HT1080 (cell line): Measurements from ENCODE around the gene ZNF628. TPM values are rescaled to one million over a fixed set of nuclear protein-coding genes. Genes with fewer than 3 reads are reported as not detected.

Experiments
- DNase-seq: peaks from one replicate; pipeline ENCODE4 v3.0.0-alpha.2; 2015; ENCODE audit warnings: low read depth
- total RNA-seq: library from RNA; depleted of rRNA; stranded (reverse); fragments of >200 nt; shearing (Covaris generic); gene quantifications from 2 replicates; pipeline ENCODE4 v1.2.3, GENCODE V29; 2014

ZNF628 gene
- total RNA-seq, 1 experiment from 2014 or later = 4.6 TPM

DNA sequence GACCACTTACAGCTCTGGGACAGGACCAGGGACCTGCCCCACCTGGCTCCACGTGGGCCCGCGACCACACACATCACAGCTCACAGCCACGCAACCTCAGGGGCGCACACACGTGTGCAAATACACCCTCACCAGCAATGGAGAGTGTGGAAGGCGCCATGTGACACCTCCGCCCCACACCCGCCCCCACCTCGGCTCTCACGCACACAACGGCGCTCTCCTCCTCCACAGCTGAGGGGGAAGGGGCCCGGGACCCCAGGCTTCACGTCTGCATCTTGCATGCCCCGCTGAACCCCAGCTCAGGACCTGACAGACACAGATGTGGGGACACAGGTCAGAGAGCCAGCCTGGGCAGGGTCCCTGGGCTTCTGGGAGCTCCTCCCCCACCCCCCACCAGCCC, 26.9 kb upstream of the ZNF628 start:
- DNase-seq = no peak

DNA sequence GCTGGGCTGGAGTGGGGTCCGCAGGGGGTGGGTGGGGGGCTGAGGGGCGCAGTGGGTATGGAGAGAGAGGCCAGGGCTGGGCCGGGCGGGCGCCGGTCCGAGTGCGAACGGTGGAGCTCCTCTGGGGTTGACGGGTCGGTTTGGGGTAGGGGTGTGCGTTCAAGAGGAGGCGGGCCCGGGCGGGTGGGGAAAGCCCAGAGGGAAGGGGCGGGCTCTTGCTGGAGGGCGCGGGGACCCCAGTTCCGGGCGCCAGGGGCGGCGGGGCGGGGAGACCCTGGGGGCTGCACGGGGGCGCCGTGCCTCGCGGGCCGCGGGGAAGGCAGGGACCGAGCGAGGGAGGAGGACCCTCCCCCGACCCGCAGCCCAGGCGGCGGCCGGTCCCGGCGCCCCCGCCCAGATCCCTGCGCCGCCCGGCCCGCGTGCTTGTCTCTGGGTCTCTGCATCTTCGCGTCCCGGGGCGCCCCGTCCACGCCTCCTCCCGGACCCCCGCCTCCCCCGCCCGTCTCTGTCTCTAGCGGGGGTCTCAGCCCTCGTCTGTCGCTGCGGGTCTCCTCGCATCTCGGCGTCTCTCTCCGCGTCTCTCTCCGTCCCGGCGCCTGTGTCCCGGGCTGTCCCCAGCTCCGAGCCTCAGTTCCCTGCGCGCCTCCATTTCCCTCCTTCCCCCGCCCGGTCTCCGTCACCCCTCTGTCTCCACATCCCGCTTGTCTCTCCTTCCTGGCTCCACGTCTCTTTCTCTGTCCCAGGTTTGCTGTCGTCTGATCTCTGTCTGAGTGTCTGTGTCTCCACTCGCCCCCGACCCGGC, 25.1 kb upstream of the ZNF628 start:
- DNase-seq = no peak

DNA sequence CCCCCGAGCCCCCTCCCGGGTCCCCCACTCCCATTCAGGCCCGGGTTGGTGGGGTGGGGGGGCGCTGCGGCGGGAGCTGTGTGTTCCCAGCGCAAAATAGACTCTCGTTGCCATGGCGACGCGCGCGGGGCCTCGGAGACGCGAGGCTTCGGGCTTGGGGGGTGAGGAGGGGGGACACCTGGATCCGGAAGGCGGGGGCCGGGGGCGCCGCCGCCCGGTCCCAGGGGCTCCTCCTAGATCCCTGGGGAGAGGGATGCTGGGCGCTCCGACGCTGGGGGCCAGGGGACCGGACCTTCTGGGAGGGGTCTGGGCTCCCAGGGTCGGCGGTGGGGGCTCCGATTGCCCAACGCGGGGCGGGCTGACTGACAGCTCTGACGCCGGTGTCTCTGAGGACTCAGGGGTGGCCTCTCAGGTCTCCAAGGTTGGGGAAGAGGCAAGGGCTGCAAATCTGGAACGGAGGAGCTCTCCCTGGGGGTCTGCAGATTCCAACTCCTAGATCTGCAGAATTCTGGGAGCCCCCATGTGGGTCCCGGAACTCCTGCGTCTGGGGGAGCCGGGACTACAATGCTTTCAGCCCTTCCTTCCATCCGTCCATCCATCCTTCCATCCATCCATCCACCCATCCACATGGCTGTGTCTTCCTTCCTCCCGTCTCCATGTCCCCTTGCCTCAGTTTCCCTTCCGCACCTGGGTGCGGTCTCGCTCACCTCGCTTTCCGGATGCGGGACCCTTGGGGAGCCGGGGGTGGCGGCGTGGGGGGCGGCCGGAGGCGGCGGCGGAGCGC, 24.3 kb upstream of the ZNF628 start:
- no peak for DNase-seq

DNA sequence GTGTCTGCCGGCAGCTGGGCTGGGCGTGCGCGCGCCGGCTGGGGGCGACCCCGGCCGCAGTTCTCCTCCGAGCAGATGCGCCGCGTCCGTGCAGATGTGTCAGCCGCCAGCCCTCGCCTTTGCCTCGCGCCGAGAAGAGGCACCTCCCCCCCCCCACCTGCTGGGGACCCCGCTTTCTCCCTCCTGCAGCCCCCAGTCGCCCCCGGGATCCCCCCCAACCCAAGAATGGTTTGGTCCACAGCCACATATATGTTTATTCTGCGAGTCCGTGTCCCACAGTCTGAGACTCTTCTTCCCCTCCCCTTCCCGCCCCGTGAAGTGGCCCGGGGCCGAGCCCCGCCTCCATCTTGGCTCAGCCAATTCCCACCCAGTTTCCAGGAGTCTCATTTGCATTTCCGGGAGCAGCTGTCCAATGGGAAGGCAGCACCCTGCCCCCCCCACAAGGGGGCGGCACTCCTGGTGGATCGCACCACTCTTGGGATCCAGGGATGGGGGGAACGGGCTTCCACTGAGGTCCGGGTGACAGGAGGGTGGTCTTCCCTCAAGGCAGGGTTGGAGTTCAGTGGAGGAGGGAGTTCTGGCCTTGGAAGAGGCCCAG, 23.6 kb upstream of the ZNF628 start:
- no peak for DNase-seq

DNA sequence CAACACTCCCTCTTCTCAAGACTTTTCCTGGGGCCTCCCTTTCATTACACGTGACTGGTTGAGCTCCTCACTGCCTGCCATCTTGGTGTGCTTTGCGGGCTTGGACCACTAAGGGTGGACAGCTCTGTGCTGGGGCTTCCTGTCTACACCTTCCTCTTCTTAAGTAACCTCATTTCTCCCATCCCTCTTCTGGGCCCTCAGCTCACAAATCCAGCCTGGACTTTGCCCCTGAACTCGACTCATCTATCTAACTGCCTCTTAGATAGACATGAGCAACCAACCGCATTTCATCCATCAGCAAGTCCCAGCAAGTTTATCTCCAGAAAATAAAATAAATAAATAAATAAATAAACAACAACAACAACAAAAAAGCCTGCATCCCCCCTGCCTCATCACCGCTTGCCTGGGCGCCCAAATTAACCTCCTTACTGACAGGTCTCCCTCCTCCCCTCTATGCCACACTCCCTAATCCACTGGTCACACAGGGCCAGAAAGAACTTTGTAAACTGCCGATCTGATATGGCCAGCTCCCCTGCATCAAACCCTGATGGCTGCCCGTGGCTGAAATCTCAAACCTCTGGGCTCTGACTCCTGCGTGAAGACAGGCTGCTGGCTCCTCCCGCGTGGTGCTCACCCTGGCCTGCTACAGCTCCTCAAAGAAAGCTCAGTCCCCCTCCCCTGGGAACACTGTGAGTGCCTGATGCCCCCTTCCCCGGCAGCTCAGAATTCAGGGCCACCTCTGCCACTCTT, 22.7 kb upstream of the ZNF628 start:
- no peak for DNase-seq

DNA sequence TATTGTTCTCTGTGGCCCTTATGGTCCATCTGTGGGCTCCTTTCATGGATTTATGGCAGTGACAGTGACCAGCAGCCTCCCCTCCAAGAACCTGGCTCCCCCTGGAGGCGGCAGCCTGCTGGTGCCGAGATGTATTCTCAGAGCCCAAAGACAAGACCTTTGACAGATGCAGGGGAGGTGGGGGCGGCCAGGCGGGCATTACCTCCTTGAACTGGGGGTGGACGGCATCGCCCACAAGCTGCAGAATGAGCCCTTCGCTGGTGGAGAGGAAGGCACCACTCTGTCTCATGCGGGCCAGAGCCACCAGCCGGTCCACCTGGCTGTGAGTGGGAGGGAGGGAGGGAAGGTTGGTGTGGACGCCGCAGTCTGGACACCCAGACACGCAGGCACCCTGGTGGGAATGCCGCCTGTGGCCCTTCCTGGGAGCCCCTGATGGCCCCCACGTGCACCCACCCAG, 21.6 kb upstream of the ZNF628 start:
- DNase-seq = no peak

DNA sequence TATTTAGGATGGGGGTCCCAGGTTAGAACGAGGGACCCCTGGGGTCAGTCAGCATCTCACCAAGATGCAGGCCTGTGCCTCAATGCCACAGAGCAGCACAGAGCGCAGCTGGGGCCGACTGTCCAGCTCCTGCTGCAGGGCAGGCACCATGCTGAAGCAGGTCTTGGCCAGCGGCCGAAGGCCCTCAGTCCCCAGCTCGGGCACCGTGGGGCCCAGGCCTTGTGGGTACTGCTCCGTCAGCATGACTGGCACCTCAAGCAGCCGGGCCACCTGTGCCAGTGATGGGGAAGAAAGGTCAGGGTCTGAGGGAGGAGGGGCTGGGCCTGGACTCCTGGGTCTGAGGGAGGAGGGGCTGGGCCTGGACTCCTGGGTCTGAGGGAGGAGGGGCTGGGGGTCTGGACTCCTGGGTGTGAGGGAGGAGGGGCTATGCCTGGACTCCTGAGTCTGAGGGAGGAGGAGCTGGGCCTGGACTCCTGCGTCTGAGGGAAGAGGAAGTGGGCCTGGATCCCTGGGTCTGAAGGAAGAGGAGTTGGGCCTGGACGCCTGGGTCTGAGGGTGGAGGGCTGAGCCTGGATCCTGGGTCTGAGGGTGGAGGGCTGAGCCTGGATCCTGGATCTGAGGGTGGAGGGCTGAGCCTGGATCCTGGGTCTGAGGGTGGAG, 20.7 kb upstream of the ZNF628 start:
- DNase-seq = no peak

DNA sequence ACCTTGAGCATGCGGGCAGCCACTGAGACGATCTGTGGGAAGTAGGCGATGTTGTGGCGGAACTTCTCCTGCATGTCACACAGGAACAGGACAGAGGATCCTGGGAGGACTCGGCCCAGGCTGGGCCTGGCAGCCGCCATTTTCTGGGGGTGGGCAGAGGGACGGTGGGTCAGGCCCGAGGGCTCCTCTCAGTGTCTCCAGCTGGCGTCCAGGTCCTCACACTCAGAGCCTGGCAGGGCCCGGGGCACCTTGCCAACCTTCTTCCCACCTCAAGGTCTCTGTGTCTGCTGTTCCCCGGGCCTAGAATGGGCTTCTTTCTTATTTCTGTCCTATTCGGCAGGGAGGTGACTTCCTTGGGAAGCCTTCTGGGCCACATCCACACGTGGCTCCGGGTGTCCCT, 20.1 kb upstream of the ZNF628 start:
- no peak for DNase-seq

DNA sequence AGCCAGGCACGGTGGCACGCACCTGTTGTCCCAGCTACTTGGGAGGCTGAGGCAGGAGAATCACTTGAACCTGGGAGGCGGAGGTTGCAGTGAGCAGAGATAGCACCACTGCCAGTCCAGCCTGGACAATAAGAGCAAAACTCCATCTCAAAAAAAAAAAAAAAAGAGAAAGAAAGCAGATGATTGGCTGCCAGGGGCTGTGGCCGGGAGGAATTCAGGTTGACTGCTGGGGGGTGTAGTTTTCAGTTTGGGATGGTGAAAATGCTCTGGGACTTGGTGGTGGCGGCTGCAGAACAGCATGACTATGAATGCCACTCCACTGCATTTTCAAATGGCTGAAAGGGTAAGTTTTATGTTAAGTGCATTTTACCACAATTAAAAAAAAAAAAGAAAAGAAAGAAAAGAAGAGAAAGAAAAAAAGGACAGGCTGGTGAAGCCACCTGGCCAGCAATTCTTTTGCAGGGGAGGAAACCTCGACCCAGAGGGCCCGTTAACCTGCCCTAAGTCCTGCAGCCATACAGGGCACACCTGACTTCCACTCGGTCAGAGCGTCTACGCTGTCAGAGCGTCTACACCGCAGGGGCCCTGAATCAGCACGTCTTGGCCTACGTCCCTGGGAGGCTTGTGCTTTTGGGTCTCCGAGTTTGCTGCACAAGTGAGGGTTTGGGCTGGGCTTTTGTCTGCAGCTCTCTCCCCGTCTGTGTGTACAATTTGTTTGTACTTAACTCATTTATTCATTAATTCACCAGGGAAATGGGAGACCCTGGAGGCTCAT, 18.5 kb upstream of the ZNF628 start:
- DNase-seq = no peak

DNA sequence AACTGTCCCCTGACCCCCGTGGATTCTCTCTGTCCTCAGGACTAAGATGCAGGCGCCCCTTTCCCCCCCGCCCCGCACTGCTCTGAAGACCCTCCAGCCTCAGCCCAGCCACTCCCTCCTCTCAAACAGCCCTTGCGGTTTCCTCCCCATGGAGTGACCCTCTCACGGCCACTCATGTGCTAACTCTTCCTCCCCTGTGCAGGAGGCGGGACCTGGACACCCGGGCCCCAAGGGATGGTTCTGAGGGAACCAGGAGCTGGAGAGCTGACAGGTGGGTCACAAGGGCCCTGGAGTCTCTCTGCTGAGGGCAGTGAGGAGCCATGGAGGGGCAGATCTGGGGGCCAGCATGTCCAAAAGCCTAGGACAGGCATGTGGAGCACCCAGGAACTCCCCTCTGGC, 16.9 kb upstream of the ZNF628 start:
- DNase-seq = no peak

DNA sequence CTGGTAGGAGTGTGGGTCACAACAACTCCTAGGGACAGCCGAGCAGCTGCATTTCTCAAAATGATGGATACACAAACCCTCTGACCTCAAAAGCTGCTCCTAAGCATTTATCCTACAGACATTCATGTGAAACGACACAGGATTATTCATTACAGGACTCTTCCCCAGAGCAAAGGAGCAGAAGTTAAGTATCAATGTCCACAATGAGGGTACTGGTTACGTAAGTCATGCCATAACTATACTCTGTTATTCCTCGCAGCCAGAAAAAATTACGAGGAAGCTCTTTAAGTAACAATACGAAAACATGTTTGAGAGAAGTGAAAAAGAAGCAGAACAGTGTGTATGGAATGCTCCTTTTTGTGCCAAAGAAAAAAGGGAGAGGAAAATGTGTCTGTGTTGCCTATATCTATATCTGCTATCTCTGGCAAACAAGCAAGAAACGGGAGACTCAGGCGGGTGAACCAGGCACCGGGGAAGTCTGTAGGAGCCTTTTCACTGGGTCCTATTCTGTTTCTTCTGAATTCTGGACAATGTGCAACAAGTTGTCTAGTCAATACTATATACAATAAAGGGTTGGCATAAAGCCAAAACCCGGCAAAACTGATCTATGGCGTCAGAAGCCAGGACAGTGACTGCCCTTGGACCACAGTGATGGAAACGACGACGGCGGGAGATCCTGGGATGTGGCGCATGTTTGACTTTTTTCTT, 16.3 kb upstream of the ZNF628 start:
- DNase-seq = no peak

DNA sequence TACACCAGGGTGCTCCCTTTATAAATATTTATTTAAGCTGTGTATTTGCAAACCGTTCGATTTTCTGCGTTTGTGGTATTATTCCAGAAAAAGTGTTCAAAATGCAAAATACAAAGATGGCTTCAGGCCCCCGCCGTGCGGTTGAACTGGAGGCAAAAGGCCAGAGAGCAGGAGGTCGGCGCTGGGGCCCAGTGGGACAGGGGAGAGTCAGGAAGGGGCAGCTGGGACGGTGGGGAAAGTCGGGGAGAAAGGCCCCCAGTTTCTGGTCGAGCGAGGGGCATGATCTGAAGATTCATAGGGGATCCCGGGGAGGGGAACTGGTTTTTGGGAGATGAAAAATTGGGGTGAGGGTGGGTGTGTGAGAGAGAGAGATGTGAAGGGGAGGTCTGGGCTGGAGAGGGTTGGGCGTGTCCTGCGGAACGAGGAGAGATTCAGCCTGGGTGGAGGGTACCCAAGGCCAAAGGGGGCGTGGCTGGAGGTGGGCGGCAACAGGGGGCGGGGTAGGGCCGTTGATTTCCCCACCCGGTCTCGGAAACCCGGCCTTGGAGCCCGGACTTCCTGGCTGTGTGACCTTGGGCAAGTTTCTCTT, 15.7 kb upstream of the ZNF628 start:
- DNase-seq = peak; percentile 28

DNA sequence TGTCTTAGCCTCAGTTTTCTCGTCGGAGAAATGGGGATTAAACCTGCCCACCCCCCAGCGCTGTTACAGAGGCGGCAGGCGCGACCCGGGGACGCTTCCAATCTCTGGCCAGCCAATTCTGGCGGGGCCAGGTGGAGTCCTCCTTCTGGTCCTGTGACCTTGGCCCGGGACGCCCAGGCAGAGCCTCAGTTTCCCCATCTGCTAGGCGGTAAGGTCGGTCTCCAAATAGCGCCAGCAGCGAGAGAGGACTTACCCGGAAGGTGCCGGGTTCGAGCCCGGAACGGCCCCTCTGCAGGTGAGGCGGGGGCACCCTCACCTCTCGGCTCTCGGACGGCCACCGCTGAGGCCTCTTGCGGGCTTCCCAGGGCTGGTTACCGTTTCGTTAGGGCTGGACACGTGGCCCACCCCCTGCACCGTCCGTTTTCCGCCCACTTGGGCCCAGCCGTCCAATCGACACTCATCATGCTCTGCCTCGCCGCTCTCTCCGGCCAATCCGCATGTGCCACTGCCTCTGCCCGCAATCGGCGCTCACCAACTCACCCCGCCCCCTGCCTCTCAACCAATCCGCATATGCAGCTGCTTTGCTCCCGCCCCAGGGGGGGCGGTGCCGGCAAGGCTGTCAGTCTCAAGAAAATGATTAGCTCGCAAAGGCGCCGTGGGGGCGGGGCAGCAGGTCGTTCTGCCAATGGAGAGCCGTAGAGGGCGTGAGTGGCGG, 15.0 kb upstream of the ZNF628 start, which contains the start of gene ISOC2:
TSS of gene ISOC2 (minus strand) at position 384 of the 715 bp plus-strand sequence. CDS start 5,156 bp downstream, outside the sequence.
- peak; percentile 99 for DNase-seq

DNA sequence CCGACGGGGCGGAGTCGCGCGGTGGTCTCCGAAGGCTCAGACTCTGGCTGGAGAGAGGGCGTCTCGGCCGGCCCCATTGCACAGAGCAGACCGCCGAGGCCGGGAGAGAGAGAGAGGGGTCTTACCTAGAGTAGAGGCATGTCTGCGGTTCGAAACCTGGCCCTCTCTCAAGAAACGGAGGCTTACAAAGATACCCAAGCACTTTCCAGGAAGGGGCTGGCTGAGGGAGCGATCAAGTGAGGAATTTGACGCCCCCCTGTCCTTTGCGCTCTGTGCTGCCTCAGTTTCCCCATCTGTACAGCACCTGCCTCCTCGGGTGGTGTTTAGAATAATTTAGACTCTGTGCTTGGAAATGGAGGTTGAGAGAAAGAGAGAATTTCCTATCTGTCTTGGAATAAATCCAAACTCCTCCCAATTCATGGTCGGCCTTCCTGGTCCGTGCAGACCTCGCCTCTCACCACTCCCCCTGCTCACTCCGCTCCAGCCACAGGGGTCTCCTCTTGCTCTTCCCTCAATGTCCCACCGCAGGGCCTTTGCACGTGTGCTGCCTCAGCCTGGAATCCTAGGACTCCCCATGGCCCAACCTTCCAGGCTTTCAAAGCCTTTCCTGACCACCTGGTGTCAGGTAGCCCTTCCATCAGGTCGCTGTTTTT, 14.3 kb upstream of the ZNF628 start:
- no peak for DNase-seq

DNA sequence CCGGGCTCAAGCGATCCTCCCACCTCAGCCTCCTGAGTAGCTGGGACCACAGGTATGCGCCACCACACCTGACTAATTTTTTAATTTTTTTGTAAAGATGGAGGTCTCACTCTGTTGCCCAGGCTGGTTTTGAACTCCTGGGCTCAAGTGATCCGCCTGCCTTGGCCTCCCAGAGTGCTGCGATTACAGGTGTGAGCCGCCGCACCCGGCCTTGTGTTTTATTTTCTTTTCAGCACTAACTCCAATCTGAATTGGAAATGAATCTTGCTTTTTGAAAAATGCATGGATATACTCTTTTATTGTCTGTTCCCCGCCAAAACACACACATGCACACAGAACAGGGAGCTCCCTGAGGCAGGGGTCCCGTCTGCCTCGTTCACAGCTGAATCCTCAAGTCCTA, 13.7 kb upstream of the ZNF628 start:
- DNase-seq = no peak

DNA sequence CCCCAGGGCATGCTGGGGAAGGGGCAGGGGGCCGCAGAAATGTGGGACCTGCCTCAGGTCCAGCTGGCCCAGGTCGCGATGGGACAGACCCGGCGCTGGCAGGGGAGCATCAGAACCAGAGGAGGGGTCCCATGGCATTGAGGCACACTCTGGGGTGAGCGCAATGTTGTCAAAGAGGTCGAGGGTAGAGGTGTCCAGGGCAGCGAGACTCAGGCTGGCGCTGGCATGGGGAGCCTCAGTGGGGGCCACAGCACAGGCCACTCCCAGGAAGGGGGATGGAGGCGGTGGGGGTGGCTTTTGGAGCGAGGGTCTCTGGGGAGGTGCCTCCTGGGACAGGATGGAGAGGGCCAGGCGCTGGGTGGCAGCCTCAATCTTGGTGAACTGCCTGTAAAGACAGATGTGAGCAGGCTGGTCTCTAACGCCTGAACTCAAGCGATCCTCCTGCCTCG, 12.8 kb upstream of the ZNF628 start:
- DNase-seq = no peak

DNA sequence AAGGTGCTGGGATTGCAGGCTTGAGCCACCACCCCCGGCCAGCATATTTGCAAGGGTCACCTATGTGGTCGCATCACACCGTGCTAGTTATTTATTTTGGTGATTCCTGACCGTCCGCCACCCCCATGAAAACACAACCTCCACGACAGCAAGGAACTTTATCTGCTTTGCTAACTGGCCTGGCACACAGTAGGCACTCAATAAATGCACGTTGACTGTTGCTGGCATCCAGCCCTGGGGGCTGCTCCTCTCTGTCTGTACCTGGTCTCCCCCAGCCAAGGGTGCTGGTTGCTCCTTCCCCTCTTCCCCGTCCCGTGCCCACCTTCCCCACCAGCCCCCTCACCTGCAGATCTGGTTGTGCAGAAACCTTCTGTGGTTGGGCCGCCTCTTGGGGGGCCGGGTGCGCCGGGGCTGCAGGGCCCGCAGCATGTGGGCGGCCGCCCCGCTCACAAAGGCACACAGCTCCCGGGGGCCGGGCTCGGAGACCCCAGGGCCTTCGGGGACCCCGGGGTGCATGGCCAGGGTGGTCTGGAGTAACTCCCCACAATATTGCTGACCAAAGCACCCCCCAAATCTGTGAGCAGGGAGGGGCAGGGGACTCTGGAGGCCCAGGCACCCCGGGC, 12.3 kb upstream of the ZNF628 start:
- DNase-seq = no peak
